ENCODE measurements around the gene SULF2.

Gene SULF2

DNA sequence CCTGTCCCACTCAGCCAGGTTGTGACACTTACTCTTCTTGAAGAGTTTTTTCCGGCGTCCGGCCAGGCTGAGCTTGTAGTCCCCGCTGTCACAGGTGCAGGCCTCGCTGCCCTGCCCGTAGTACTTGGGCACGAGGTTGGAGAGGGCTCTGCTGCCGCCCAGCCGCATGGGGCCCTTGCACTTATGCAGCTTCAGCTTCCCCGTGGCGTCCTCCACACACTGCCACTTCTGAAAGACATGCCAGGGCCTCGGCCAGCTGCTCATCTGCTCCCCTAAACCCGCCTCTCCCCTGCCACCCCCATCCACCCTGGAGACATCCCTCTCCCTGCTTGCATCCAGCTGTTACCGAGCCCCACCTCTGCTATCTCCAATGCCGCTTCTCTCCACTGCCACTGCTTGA lies 113.1 kb downstream of the SULF2 start:
- no peak for TF ChIP-seq ZNF274 (IDR thresholded peaks at IDR 0.05; ENCODE audit: low read depth, low read length)
- H3K4me3 ChIP-seq (ENCODE audit: low read length), result no peak overlapping the region

DNA sequence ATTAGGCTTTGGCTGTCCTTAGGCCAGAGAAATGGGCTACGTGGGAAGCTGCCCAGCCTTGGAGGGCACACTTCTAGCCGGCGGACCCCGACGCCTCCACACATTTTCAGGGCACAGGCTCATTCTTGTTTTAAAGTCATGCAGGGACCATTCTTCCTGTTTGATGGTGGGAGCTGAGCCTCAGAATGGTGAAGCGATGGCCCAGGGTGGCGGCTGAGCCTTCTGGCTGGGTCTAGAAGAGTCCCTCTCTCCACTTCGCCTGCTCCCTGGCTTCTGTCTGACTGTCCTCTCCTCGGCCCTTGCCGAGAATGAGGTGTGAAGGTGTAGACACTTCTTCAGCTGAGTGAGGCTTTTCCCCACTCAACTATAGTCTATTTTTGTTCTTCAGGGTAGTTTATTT lies 114.4 kb downstream of the SULF2 start:
- no peak overlapping the region for H3K4me3 ChIP-seq (ENCODE audit: low read length)
- TF ChIP-seq ZNF274 (IDR thresholded peaks at IDR 0.05; ENCODE audit: low read depth, low read length), result no peak

DNA sequence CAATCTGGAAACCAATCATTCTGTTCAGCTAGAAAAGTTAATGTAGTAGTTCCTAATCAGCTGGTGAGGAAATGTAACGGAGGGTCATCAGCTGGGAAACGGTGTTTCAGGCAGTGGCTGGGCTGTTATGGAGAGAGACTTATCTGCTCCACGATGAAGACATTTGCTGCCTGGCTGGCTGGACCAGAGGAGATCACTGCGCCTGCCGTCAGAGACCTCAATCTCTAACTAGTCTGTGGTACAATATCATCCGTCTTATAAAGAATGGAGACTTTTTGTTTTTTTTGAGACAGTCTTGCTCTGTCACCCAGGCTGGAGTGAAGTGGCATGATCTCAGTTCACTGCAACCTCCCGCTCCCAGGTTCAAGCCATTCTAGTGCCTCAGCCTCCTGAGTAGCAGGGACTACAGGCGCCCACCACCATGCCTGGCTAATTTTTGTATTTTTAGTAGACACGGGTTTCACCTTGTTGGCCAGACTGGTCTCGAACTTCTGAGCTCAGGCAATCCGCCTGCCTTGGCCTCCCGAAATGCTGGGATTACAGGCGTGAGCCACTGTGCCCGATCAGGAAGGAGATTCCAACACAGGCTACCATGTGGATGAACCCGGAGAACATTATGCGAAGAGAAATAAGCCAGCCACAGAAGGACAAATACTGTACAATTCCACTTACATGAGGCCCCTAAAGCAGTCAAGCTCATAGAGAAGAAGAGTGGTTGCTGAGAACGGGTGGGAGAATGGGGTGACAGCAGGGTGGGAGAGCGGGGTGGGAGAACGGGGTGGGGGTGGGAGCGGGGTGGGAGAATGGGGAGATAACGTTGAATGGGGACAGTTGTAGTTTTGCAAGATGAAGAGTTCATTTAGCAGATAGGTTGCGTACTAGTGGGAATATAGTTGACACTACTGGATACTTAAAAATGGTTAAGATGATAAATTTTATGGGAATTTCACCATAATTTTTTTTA lies 115.1 kb downstream of the SULF2 start:
- H3K4me3 ChIP-seq (ENCODE audit: low read length), result no peak overlapping the region
- no peak for TF ChIP-seq ZNF274 (IDR thresholded peaks at IDR 0.05; ENCODE audit: low read depth, low read length)

DNA sequence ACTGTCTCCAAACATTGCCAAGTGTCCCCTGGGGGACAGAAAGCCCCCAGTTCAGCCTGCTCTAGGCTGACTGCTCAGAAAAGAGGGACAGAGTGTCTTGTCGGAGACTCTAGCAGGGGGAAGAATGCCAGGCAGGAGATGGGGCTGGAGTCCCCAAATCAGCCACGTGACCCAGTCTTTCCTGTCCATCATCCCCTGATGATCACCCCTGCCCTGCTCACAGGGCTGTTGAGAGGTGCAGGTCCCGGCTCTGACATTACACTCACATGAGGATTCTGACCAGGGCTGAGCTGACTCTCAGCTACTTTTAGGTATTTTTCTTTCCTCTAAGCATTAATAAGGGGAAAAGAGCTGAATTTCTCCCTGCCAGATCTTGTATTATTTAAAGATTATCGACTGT lies 115.8 kb downstream of the SULF2 start:
- no peak overlapping the region for H3K4me3 ChIP-seq (ENCODE audit: low read length)
- no peak for TF ChIP-seq ZNF274 (IDR thresholded peaks at IDR 0.05; ENCODE audit: low read depth, low read length)

DNA sequence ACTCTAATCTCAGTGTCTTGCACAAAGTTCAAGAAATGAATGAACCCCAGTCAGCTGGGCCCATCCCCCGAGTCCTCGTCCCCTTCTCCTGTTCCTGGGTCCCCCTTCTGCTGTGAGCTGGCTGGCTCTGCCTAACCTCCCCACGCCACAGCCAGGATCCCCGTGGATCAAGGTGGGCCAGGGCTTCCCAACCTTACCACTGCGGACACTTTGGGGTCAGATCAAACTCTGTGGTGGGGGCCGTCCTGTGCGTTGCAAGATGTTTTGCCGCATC lies 116.2 kb downstream of the SULF2 start:
- no peak overlapping the region for H3K4me3 ChIP-seq (ENCODE audit: low read length)
- TF ChIP-seq ZNF274 (IDR thresholded peaks at IDR 0.05; ENCODE audit: low read depth, low read length), result no peak

DNA sequence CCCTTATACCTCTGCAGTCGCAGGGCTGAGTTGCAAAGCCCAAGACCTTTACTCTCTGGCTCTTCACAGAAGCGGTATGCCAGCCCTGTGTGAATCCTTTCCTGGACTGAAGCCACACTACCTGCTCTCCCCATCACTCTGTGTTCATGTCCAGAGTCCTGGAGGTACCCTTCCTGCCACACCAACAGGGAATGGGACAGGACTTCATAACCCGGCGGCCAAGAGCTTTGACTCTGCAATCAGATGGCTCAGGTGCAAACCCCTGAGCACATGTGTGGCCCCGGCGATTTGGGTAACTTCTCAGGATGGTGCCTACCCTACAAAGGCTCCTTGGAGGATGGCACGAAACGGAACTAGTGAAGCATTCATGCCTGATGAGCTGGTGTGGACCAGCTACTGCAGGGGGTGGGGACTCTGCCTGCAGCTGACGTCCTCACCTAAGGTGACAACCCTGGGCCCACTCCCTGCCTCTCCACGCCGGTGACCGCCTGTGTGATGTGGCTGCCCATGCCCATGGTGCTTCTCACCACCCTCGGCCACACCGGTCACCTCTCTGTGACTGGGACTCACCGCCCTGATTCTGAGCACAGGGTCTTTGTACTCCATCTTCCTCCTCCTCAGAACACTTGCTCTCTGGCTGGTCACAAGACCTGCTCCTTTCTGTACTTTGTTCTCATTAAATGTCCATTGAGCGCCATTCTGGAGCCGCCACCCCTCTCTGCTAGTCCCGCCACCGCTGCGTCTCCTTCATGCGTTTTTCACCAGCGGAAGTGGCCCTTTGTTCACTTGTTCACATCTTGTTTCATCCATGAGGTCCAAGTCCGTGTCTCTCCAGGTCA lies 116.7 kb downstream of the SULF2 start:
- TF ChIP-seq ZNF274 (IDR thresholded peaks at IDR 0.05; ENCODE audit: low read depth, low read length), result no peak
- no peak overlapping the region for H3K4me3 ChIP-seq (ENCODE audit: low read length)

DNA sequence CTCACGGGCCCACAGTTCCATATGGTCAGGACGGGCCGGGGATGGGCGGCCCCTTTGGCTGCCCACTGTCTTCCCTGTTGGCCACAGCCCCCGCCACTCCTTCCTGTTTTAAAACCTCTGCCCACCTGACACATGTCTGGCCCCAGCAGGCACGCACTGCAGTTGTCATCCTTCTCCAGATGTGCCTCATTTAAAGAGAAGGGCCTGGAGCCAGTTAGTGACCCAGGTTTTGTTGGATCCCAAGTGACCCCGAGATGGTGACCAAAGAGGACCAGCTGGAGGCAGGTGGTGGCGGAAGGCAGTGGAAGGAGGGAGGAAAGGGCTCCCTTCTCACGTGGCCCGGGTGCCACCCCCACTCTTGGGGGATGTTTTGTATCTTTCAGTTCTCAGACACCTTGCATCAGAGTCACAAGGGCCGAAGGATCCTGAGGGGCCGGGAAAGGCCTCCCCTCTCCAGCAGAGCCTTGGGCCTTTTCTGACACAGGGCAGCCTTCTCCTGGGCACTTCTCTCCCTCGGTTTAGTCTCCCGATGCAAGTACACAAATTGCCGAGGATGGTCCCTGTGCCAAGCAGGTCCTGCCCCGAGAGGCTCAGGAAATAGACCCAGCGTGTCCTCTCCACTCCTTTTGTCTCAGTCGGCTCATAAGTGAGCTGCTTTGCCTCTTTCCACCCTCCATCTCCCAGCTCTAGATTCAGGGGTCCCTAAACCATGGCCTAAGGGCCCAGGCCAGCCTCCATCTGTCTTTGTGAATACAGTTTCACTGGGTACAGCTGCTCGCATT lies 117.6 kb downstream of the SULF2 start:
- TF ChIP-seq ZNF274 (IDR thresholded peaks at IDR 0.05; ENCODE audit: low read depth, low read length), result no peak
- H3K4me3 ChIP-seq (ENCODE audit: low read length), result no peak overlapping the region

DNA sequence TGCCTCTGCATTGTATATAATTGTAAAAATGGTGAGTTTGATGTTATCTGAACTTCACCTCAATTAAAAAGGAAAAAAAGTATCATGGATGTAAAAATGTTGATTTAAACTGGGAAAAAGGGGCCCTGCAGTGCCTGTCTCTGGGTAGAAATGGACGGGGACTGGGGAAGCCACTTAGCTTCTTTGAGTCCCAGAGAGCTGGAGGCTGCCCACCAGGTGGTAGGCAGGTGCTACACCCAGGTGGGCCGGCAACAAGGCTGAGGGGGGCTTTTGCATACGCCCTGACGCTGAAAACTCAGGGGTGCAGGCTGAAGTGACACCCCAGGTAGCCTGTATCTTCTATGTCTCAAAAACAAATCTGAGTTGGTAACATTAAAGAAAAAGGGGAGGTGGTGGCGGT lies 118.2 kb downstream of the SULF2 start:
- TF ChIP-seq ZNF274 (IDR thresholded peaks at IDR 0.05; ENCODE audit: low read depth, low read length), result no peak
- no peak overlapping the region for H3K4me3 ChIP-seq (ENCODE audit: low read length)

DNA sequence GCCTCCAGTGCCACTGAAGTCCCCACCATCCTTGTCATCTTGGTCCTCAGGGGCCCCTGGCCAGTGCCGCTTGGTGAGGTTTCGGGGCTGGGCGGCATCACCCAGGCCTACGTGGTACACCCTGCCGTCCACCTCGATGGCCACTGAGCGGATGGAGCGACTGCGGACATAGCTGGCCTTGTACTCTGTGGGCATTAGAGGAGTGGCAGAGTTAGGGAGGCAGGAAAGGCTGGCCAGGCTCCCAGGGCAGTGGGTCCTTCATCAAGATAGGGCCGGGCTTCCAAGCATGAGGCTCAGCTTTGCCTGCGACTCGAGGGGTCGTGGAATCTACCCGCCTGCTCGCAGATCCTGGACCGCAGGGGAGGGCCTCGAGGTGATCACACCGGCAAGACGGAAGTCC lies 119.0 kb downstream of the SULF2 start:
- no peak for TF ChIP-seq ZNF274 (IDR thresholded peaks at IDR 0.05; ENCODE audit: low read depth, low read length)
- no peak overlapping the region for H3K4me3 ChIP-seq (ENCODE audit: low read length)

DNA sequence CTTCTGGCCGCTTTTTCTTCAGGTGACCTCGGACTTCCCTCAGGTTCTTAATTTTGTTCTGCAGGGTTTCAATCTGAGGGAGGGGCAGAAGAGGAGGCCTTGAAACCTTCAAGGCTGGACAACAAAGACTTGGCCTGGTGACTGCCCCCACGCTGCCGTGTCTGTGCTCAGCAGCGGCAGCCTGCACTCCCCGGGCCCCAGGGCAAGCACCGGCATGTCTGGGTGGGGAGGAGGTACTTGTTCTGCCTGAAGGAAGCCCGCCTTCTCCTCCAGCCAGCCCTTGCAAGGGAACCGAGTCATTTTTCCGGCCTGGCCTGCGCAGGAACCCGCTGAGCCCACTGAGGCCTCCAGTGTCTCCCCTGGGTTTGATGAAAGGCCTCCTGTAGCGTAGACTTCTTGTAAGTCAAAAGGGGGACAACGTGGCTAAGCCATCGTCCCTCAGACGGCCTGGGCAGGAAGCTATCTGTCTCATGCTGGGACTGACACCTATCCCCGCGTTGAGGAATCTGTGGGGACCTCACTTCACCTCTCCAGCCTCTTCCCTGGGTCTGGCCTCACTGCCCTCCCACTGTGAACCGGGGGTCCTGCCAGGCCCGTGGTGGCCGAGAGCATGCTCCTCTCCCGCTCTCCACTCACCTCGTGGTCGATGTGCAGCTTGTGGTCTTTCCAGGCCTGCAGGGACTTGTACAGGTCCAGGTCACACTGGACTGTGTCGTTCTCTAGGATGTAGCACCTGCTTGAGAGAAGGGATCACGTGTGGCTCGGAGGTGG lies 119.9 kb downstream of the SULF2 start:
- no peak overlapping the region for H3K4me3 ChIP-seq (ENCODE audit: low read length)
- TF ChIP-seq ZNF274 (IDR thresholded peaks at IDR 0.05; ENCODE audit: low read depth, low read length), result no peak

DNA sequence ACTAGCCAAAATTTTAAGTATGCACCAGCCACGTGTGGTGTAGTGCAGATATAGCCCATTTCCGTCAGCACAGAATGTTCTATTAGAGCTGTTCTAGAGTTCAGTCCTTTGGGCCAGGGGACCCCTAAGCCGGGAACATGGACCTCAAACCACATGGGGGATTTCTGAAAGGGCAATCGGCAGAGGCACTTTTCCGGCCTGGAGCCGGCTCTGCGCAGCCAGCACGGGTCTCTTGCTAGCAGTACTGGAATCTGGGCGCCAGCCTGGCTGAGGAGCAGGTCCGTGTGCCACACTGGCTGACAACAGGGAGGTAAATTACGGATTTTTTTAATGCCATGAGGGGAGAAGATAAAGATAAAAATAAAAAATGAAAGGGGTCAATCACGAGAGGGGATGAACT lies 120.5 kb downstream of the SULF2 start:
- no peak overlapping the region for H3K4me3 ChIP-seq (ENCODE audit: low read length)
- TF ChIP-seq ZNF274 (IDR thresholded peaks at IDR 0.05; ENCODE audit: low read depth, low read length), result no peak

DNA sequence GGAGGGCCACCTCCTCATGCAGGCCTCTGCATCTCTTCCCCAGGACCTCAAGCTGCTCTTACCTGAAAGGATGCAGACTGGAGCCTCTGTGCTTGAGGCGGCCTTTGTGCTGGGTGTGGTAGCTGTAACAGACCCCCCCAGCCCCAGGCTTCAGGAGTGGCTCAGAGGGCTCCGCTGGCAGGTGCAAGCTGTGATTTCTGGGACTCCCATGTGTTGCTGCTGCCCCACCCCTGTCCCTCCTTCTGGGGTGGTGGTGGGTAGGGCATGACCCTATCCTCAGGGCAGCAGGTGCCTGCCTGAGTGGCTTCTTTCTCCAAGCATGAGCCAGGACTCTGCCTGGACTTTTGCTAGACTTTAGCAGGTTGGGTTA lies 121.2 kb downstream of the SULF2 start:
- no peak overlapping the region for H3K4me3 ChIP-seq (ENCODE audit: low read length)
- TF ChIP-seq ZNF274 (IDR thresholded peaks at IDR 0.05; ENCODE audit: low read depth, low read length), result no peak

DNA sequence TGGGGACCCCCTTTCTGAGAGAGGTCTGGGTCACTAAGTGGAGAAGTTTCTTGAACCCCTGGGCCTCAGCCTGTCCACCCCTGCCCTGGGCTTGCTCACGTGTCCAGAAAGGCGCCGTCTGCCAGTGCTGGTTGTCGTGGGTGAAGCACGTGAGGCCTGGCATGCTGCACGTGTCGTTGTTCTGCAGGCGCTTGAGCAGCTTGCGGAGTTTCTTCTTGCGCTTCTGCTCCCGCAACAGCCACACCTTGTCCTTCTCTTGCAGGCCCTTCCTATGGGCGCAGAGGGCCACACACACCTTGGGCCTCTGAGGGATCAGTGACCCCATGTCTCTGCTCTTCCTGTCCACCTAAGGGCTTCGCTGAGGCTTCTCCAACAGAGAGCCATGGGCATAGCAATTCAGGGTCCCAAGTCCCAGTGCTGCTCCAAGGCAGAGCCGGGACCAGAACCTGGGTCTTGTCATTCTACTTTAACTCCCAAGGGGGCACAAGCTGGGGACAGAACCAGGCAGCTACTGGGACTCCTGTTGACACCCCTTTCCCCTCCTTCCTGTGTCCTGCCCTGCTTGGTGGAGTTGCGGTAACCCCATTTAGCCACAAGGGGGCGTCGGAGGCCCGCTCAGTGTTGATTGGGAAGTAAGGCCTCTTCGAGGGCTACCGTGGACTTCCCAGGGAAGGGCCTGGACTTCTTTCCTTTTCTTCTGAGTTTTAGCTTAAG lies 121.8 kb downstream of the SULF2 start:
- H3K4me3 ChIP-seq (ENCODE audit: low read length), result no peak overlapping the region

More for the DNA sequence above, 121.8 kb downstream of the SULF2 start:
- no peak for TF ChIP-seq ZNF274 (IDR thresholded peaks at IDR 0.05; ENCODE audit: low read depth, low read length)
